Epithelial cell of proximal tubule (primary cell): ENCODE results near the gene VIP. TPM values are rescaled to one million over a fixed set of nuclear protein-coding genes. Genes with fewer than 3 reads are reported as not detected.

ENCODE experiments used
- DNase-seq: peaks from one replicate; pipeline ENCODE4 v3.0.0-alpha.2; 2011; ENCODE audit warnings: low read depth
- H3K4me3 ChIP-seq: 2 replicates; pipeline ENCODE4 v1.5.1; 2011; ENCODE audit warnings: low read depth, mild to moderate bottlenecking, low read length
- total RNA-seq: library from RNA; depleted of rRNA; stranded (reverse); fragments of >200 nt; gene quantifications from 2 replicates; pipeline ENCODE4 v1.2.3, GENCODE V29; 2015
- TF ChIP-seq, protein P1 (sequence below): conservative IDR thresholded peaks from 2 replicates; pipeline ENCODE4 v1.5.1; 2012; ENCODE audit warnings: low read depth, mild to moderate bottlenecking, low read length

Gene VIP
- total RNA-seq, 1 donor from 2014 or later, result not detected

DNA sequence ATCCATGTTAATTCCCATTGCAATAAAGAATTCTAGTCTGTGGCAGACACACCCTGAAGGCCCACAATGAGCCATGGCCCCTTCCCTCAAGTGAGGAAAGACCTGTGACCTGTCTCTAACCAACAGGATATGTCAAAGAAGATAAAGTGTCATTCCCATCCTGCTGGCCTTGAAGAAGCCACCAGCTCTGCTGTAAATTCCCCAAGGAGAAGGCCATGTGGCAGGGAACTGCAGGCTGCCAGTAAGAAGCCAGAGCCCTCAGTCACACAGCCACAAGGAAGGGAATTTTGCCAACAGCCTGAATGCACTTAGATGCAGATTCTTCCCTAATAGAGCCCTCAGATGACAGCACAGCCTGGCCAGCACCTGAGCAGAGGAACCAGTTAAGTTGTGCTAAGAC lies 24.8 kb downstream of the VIP start:
- DNase-seq, result no peak
- H3K4me3 ChIP-seq, result no peak overlapping the region
- TF ChIP-seq, protein P1, sequence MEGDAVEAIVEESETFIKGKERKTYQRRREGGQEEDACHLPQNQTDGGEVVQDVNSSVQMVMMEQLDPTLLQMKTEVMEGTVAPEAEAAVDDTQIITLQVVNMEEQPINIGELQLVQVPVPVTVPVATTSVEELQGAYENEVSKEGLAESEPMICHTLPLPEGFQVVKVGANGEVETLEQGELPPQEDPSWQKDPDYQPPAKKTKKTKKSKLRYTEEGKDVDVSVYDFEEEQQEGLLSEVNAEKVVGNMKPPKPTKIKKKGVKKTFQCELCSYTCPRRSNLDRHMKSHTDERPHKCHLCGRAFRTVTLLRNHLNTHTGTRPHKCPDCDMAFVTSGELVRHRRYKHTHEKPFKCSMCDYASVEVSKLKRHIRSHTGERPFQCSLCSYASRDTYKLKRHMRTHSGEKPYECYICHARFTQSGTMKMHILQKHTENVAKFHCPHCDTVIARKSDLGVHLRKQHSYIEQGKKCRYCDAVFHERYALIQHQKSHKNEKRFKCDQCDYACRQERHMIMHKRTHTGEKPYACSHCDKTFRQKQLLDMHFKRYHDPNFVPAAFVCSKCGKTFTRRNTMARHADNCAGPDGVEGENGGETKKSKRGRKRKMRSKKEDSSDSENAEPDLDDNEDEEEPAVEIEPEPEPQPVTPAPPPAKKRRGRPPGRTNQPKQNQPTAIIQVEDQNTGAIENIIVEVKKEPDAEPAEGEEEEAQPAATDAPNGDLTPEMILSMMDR, result no peak

GRCh38 chr6:152776833-152777232 lies 26.2 kb downstream of the VIP start:
- H3K4me3 ChIP-seq, result no peak overlapping the region
- no peak for DNase-seq
- TF ChIP-seq, protein P1, result no peak

DNA sequence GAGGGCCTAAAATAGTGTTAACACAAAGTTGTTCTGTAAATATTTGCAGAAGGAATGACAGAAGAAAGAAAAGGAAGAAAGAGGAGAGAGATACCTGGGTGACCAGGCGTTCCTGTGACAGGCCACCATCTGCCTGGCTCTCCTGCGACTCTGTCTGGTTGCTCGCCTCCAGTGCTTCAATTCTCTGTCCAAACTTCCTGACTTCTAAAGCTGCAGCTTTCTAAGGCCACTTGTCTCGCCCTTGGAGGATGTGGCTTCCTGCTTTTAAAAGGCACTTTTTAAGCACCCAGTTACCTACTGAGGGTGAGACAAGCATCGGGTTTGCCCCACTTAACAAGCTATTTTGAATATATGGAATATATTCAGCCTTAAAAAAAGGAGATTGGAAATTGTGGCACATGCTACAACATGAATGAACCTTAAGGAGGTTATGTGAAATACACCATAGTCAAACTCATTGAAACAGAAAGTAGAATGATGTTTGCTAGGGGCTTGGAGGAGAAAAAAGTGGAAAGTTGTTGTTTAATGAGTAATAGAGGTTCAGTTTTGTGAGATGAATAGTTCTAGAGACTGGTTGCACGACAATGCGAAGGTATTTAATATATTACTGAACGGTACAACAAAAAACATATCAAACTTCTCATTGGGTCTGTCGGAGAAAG lies 32.8 kb downstream of the VIP start:
- no peak overlapping the region for H3K4me3 ChIP-seq
- TF ChIP-seq, protein P1, result no peak
- DNase-seq, result no peak

- TF ChIP-seq, protein P1, result no peak
- no peak overlapping the region for H3K4me3 ChIP-seq
- no peak for DNase-seq
Measured at GRCh38 chr6:152794696-152795095, 44.1 kb downstream of the VIP start.

GRCh38 chr6:152804150-152804549 lies 53.6 kb downstream of the VIP start:
- TF ChIP-seq, protein P1, result no peak
- no peak overlapping the region for H3K4me3 ChIP-seq
- DNase-seq, result no peak

Other genes with a start within 250 kb of the VIP start
- 13.5 and 17.4 TPM in 2 replicates for gene SYNE1, start 113.4 kb upstream of the VIP start, total RNA-seq
- gene MYCT1, start 52.9 kb upstream of the VIP start, total RNA-seq, result not detected in 2 replicates
- gene FBXO5, start 232.2 kb downstream of the VIP start, total RNA-seq, result 30.8 and 46.1 TPM in 2 replicates